AG10803 (cell line): Measurements from ENCODE around the gene ME3.
"Not testable (repeated sequence)": the region's sequence is repeated elsewhere in the genome, so short reads cannot be mapped to it uniquely, and the experiment has no call there.

Experiments used
- DNase-seq: peaks from one replicate; pipeline ENCODE4 v3.0.0; 2010; ENCODE audit warnings: low read depth
- H3K4me3 ChIP-seq: 2 replicates; pipeline ENCODE4 v1.5.1; 2011; ENCODE audit warnings: mild to moderate bottlenecking, low read length, control low read depth
- CTCF ChIP-seq: conservative IDR thresholded peaks from 2 replicates; pipeline ENCODE4 v1.5.1; 2011; ENCODE audit warnings: mild to moderate bottlenecking, low read length, control low read depth, inconsistent platforms

Gene ME3

DNA sequence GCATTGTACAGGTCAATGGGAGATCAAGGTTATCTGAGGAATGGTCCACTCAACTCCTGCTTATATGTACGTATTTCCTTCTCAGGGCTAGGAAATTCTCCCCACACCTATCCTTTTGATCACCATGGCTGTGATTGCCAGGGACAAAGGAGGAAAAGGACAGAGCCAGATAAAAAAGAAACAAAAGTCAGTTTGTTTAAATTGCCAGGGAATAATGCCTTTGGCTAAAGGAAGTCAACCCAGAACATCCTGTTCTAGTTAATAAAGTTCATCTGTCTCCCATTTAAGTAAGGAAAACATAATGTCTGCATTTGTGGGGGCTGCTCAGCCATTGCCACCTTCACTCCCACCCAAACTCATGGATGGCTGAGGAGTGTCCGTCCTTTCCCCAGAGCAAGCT is 124.7 kb downstream of the ME3 start:
- H3K4me3 ChIP-seq: no peak overlapping the region
- TF ChIP-seq CTCF: no peak
- DNase-seq: no peak

DNA sequence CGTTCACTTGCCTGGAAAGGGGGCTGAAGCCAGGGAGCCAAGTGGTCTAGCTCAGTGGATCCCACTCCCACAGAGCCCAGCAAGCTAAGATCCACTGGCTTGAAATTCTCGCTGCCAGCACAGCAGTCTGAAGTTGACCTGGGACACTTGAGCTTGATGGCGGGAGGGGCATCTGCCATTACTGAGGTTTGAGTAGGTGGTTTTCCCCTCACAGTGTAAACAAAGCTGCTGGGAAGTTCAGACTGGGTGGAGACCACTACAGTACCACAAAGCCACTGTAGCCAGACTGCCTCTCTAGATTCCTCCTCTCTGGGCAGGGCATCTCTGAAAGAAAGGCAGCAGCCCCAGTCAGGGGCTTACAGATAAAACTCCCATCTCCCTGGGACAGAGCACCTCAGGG is 131.1 kb downstream of the ME3 start:
- H3K4me3 ChIP-seq, DNase-seq: not testable (repeated sequence)

DNA sequence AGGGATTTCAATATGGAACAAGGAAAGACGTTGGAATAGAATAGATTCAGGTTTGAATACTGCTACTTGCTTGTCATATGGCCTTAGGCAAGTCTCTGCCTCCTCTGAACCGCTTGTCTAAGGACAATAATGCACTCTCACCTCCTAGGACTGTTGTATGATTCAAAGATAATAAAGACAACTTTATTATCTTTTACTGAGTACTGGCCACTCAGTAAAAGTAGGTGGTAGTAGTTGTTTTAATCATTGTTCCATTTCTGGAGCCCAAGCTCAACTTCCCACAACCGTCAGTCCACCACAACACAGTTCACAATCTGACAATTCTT is 134.2 kb downstream of the ME3 start:
- no peak for DNase-seq
- TF ChIP-seq CTCF: no peak
- H3K4me3 ChIP-seq: no peak overlapping the region

DNA sequence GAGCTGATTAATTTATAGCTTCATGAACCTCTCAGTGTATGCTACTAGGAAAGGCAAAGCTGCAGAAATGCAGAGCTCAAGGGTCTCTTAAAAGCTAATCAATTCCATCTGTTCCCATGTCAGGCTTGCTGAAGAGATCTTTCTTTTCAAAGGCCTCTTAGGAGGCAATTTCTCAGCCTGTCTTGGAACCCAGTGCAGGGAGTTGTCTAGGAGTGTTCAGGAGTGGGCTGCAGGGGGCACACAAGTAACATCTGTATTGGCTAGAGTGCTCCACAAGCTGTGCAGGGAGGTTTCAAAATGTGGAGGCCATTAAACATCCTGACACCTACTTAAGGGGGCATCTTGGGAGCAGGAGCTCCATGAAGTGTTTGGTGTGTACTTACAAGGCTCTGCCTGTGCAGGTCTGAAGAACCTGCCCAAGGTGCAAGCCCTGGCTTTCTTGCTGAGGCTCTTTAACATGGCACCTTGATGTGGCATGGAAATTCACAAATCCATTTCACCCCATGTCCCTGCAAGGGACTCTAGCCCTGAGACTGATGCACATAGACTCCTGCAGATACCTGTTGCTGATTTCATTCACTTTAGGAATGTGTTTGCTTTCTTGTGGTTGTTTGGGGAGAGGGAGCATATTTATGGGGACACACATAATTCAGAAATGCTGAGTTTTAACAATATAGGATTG is 134.7 kb downstream of the ME3 start:
- no peak for DNase-seq
- TF ChIP-seq CTCF: no peak
- no peak overlapping the region for H3K4me3 ChIP-seq

DNA sequence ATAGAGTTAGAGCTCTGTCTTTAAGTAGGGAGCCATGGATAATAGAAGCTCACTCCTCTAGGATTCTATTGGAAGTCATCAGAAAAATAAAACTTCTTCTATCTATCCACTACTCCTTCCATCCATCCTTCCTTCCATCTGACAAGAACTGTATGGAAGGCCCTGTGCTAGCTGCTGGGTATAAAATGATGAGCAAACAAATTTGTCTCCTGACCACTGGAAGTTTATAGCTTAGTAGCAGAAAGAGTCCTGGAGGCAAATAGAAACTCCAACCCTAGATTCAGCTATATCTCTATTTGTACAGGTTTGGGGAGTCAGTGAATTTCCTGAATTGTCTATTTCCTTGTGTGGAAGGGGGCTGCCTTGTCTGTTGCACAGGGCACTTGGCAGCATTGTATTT is 136.6 kb downstream of the ME3 start:
- H3K4me3 ChIP-seq: no peak overlapping the region
- TF ChIP-seq CTCF: no peak
- DNase-seq: no peak

DNA sequence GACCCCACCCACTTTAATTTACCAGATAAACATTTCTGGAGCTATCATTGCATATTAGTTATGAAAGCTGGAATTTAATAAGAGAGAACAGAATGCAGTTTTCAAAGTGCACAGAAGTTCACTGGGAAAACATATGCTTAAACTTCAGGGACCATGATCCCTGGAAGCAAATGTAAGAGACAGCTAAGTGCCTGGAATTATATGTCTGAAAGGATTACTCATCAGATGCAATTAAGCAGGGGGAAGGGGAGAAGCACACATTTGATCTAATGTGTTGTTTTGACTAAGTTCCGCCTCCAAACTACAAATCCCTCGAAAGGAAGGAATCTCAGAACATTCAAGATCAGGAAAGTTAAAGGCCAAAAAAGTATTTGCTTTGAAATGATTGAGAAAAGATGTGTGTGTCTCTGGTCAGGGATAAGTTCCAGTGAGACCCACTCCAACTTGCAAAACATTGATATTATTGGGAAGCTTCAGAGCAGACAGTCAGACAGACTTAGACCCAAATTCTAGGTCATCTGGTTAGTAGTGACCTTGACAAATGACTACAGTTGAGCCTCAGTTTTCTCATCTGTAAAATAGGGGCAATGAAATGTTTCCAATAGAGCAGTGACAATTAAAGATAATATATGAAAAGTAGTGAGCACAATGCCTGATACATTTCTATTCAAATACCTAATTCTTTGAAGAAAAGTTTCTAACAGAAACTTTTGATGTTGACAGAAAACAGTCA is 147.6 kb downstream of the ME3 start:
- TF ChIP-seq CTCF: no peak
- no peak overlapping the region for H3K4me3 ChIP-seq
- DNase-seq: peak; percentile 55

DNA sequence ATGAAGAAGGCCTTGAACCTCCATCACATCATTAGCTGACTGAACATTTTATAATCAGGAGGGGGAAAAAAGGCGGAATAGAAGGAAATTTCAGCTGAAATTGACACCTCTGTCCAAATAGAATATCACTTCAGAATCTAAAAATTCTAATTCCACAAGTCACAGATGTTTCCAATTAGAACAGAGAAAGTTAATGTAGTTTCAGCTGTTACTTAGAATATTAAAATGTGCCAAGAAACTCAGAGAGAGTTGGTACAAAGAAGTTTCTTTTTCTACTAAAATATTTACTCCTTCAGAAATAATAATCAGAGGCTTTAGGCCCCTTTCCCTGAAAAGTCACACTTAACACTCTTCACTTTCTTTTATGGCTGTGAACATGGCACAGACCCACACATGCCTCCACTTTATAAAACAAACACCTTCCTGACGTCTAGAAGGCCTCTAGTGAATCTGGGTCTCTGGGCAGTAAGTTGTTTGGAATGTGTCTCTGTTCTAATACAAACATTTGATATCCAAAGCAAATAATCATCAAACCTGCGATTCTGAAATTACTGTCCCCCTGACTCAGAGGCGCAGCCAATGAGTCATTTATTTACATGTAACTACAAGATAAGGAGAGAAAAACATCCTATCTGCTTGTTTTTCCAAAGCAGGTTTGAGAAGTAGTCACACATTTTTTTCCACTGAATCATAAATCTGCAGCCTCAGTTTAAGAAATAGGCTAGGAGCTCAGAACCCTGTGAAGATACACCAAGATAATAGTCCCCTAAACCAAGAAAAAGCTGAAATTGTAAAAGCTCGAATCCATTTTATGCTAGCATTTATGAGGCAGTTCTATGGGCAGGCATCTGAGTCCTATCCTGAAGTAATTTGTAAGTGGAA is 148.4 kb downstream of the ME3 start:
- TF ChIP-seq CTCF: no peak
- no peak overlapping the region for H3K4me3 ChIP-seq
- peak; percentile 79 for DNase-seq

- H3K4me3 ChIP-seq: not testable (repeated sequence)
These were observed 149.9 kb downstream of the ME3 start for GRCh38 chr11:86522512-86522911.

More at GRCh38 chr11:86522512-86522911, 149.9 kb downstream of the ME3 start:
- not testable (repeated sequence) for DNase-seq
